Subcutaneous adipose tissue (tissue), 4 donors: ENCODE results near the gene CLEC4G. TPM values are rescaled to one million over a fixed set of nuclear protein-coding genes. Genes with fewer than 3 reads are reported as not detected.

Experiments
- total RNA-seq, 4 donors: library from RNA; depleted of rRNA; stranded (reverse); fragments of >200 nt; gene quantifications; one replicate each; pipeline ENCODE4 v1.1.0, GENCODE V29; 2016
- TF ChIP-seq, protein P1 (sequence below): fragments of 450-650 bp; IDR thresholded peaks from one replicate; pipeline ENCODE4 v1.5.1; 2016; ENCODE audit warnings: low read depth, mild to moderate bottlenecking, control low read depth, antibody characterized with exemption, moderate library complexity

The CLEC4G gene, protein sequence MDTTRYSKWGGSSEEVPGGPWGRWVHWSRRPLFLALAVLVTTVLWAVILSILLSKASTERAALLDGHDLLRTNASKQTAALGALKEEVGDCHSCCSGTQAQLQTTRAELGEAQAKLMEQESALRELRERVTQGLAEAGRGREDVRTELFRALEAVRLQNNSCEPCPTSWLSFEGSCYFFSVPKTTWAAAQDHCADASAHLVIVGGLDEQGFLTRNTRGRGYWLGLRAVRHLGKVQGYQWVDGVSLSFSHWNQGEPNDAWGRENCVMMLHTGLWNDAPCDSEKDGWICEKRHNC
- total RNA-seq = 1 to 10 TPM; 1.7 to 4.0 (median 3.1) TPM

DNA sequence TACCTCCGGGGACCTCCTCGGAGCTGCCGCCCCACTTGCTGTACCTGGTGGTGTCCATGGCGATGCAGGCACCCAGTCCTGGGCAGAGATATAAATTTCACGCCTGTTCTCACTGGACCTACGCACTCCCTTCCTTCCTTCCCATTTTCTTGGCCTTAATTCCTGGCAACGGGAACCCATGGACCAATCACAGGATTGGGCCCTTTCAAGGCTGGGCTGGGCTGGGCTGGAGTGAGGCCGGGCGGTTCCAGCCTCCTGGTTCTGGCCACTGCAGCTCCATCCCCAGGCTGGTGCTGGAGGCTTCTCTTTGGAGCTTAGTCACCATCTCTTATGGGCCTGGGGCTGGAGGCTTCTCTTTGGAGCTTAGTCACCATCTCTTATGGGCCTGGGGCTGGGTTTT lies at the start of gene CLEC4G:
Gene CLEC4G (minus strand): TSS at position 66 of the 400 bp plus-strand sequence. CDS start 8 bp downstream, at position 58.
- TF ChIP-seq, protein P1, sequence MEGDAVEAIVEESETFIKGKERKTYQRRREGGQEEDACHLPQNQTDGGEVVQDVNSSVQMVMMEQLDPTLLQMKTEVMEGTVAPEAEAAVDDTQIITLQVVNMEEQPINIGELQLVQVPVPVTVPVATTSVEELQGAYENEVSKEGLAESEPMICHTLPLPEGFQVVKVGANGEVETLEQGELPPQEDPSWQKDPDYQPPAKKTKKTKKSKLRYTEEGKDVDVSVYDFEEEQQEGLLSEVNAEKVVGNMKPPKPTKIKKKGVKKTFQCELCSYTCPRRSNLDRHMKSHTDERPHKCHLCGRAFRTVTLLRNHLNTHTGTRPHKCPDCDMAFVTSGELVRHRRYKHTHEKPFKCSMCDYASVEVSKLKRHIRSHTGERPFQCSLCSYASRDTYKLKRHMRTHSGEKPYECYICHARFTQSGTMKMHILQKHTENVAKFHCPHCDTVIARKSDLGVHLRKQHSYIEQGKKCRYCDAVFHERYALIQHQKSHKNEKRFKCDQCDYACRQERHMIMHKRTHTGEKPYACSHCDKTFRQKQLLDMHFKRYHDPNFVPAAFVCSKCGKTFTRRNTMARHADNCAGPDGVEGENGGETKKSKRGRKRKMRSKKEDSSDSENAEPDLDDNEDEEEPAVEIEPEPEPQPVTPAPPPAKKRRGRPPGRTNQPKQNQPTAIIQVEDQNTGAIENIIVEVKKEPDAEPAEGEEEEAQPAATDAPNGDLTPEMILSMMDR = no peak

DNA sequence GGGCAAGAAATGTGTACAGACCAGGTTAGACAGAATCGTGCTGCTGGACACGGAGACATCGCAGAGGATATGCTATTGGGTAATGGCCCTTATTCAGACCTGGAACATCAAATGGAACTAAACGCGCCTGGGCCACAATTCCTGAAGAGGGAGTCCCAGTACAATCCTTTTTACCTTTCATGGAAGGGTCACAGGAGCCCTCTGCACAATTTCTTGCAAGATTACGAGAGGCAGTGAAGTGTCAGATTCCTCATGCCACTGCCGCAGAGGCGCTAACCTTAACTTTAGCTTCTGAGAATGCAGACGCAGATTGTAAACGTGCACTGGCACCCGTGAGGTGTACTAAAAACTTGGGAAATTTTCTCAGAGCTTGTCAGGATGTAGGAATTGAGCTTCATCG lies 49.2 kb upstream of the CLEC4G start:
- TF ChIP-seq, protein P1 = no peak

DNA sequence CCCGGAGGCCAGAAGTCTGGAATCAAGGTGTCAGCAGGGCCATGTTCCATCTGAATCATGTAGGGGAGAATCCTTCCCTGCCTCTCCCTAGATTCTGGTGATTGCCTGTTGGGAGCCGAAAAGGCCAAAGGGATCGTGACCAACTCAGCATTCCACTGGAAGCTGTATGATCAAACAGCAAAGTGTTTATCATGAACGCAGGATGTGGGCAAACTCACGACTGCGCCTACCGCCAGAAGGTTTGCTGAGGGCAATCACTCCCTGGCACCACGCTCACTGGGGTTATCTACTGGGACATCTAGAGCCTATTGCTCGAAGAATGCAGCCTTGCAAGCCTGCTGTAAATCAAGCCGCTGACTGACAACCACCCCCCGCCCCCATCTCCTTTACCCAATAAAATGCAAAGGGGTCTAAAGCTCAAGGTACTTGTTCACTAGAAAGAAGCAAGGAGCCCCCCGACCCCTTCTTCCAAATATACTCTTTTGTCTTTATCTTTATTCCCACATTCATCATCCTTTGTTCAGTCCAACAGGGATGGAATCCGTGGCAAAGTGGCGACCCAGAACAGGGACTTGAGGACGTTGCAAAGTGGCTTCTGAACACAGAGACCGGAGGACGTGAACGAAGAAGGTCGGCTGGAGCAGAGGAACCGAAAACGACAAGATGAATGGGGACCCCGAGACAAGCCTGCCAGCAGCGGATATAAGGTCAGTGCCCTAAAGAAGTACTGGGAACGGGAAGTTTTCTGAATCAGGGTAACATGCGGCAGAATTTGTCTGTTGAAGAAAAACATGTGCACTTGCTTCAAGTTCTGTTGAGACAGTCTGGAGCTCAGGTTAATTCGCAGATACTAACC lies 47.9 kb upstream of the CLEC4G start:
- TF ChIP-seq, protein P1 = no peak

DNA sequence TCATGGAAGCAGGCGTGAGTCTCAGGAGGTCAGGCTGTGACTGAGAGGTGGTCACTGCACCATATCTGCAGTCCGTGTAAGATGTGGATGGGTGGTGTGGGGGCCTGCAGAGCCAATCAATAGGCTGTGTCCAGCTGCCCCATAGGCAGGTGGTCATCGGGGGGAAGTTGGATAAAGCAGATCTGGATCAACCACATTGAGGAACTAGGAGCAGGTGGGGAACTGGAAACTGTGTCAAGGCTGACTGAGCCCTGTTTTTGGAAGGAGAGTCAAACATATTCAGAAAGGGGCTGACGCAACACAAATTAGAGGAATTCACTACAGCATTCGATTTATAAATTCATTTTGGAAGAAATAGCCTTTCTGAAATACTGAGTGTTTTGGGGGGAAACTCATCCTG lies 46.2 kb upstream of the CLEC4G start:
- TF ChIP-seq, protein P1 = no peak

DNA sequence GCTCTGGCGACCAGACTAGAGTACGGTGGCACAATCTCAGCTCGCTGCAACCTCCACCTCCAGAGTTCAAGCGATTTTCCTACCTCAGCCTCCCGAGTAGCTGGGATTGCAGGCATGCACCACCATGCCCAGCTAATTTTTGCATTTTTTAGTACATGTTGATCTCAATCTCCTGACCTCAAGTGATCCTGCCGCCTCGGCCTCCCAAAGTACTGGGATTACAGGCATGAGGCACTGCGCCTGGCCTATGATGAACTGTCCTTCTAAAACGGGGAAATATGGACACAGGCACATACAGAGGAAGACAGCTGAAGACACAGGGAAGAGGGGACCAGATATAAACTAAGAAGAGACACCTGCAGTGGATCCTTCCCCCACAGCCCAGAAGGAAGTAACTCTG lies 43.9 kb upstream of the CLEC4G start:
- TF ChIP-seq, protein P1 = no peak

DNA sequence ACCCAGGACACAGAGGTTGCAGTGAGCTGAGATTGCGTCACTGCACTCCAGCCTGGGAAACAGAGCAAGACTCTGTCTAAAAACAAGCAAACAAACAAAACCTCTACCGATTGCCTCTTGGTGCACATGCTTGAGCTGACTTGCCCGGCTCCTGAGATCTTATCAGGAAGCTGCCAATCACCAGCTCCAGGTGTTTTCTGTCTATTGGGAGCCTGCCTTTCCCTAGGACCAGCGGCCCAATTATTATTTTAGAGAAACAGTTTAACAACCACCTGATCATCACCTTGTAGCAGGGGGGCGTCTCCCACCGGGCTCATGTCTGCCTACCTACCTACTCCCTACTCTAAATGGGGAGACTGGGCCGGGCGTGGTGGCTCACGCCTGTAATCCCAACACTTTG lies 41.9 kb upstream of the CLEC4G start:
- TF ChIP-seq, protein P1 = no peak

DNA sequence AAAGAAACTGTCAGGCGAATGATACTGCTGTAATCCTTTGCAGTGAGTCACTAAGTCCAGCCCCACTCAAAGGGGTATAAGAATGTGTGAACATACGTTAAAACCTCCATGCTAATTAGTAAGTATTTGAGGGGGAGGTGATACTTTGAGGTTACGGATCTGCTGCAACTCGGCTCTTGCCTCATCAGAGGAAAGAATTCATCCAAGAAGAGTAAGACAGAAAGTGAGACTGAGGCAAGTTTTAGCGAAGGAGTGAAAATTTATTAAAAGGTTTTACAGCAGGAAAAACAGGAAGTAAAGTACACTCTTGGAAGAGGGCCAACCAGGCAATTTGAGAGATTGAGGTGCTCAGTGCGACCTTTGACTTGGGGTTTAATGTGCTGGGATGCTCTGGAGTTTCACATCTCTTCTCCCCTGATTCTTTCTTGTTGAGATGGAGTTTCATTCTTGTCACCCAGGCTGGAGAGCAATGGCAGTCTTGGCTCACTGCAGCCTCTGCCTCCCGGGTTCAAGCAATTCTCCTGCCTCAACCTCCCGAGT lies 40.9 kb upstream of the CLEC4G start:
- TF ChIP-seq, protein P1 = no peak
